Caco-2 (cell line): ENCODE measurements around the gene KIAA0408. TPM values are rescaled to one million over a fixed set of nuclear protein-coding genes. Genes with fewer than 3 reads are reported as not detected.

Experiments
- BruUV-seq: library from RNA; stranded (reverse); fragments of 400-500 nt; replicated peaks from 2 replicates; lab custom pipeline; 2021; lab: Mats Ljungman, UMichigan
- CTCF ChIA-PET: fragments of 300-600 bp; sonication (Branson Sonifier 250); formaldehyde crosslinking; loops from one replicate; lab custom pipeline; 2022; ENCODE audit warnings: antibody characterized with exemption; lab: Charles Lee
- POLR2A ChIA-PET: fragments of 300-600 bp; sonication (Branson Sonifier 250); formaldehyde crosslinking; loops from one replicate; lab custom pipeline; 2022; ENCODE audit warnings: antibody characterized with exemption; lab: Charles Lee
- DNase-seq, 2 experiments: peaks; one replicate each; pipeline versions ENCODE4 v3.0.0 to v3.0.0-alpha.2; 2020 to 2022
- H3K27me3 ChIP-seq: replicated peaks from 2 replicates; pipeline ENCODE4 v1.6.0; 2011; ENCODE audit warnings: low read length; ENCODE audit not compliant: control insufficient read depth, insufficient read depth
- H3K36me3 ChIP-seq: 2 replicates; pipeline ENCODE4 v1.5.1; 2011; ENCODE audit warnings: low read length; ENCODE audit not compliant: control insufficient read depth, insufficient read depth
- H3K4me1 ChIP-seq: fragments of 250-450 bp; sonication (Bioruptor Pico); 2 replicates; pipeline ENCODE4 v1.5.1; 2020; ENCODE audit warnings: mild to moderate bottlenecking
- H3K4me3 ChIP-seq: 2 replicates; pipeline ENCODE4 v1.5.1; 2011; ENCODE audit warnings: low read depth, mild to moderate bottlenecking, control low read depth, low read length
- H3K9me3 ChIP-seq: fragments of 250-450 bp; sonication (Bioruptor Pico); 2 replicates; pipeline ENCODE4 v1.5.1; 2020; ENCODE audit warnings: mild to moderate bottlenecking, moderate library complexity
- H3K27ac Mint-ChIP-seq: one replicate; pipeline ENCODE4 v1.8.0; 2022; ENCODE audit warnings: mixed read lengths; ENCODE audit not compliant: unreplicated experiment
- H3K27me3 Mint-ChIP-seq: one replicate; pipeline ENCODE4 v1.8.0; 2022; ENCODE audit warnings: mixed read lengths; ENCODE audit not compliant: insufficient read depth, unreplicated experiment
- H3K36me3 Mint-ChIP-seq: one replicate; pipeline ENCODE4 v1.8.0; 2022; ENCODE audit warnings: mild to moderate bottlenecking, mixed read lengths; ENCODE audit not compliant: insufficient read depth, unreplicated experiment
- H3K4me1 Mint-ChIP-seq: one replicate; pipeline ENCODE4 v1.8.0; 2022; ENCODE audit warnings: low read depth, mixed read lengths; ENCODE audit not compliant: unreplicated experiment
- H3K4me3 Mint-ChIP-seq: one replicate; pipeline ENCODE4 v1.8.0; 2022; ENCODE audit warnings: mild to moderate bottlenecking, moderate library complexity, mixed read lengths; ENCODE audit not compliant: unreplicated experiment
- H3K9me3 Mint-ChIP-seq: one replicate; pipeline ENCODE4 v1.8.0; 2022; ENCODE audit warnings: mixed read lengths; ENCODE audit not compliant: unreplicated experiment
- CTCF ChIP-seq, 2 experiments: fragments of 200-600 bp in 1 of 2; IDR thresholded peaks; 1 replicate in 1 of 2; 2 replicates in 1 of 2; pipeline versions ENCODE4 v1.5.1 to v1.8.0; 2011 to 2022; ENCODE audit warnings: antibody characterized with exemption in 1 of 2, control low read depth in 1 of 2, inconsistent platforms in 1 of 2, low read depth in 1 of 2, low read length in 1 of 2, mild to moderate bottlenecking in 1 of 2, moderate library complexity in 1 of 2; ENCODE audit not compliant: insufficient read depth in 1 of 2, severe bottlenecking in 1 of 2, unreplicated experiment in 1 of 2
- intact Hi-C: fragments of 100-400 bp; cut with micrococcal nuclease; formaldehyde crosslinking; loops from one replicate; pipeline ENCODE4 v1.10.0; 2022; ENCODE audit not compliant: unreplicated experiment
- total RNA-seq: library from RNA; stranded (reverse); gene quantifications from 2 replicates; pipeline ENCODE4 v1.2.3, GENCODE V29; 2022

Gene KIAA0408
- total RNA-seq, 1 experiment from 2014 or later: not detected

- Histone ChIP-seq H3K36me3 (no peaks in the 10 kb centered on the region), H3K4me3 (no peak overlapping the region), H3K4me1 (no peaks in the 10 kb centered on the region), H3K9me3 (no peaks in the 10 kb centered on the region), H3K27me3 (no peaks in the 10 kb centered on the region)
- no peak overlapping the region for H3K4me3 Mint-ChIP-seq
- ChIA-PET CTCF (no interaction called here), POLR2A (no interaction called here)
- H3K27me3 Mint-ChIP-seq: peaks cover 6% of the 10 kb centered on the region
- H3K27ac Mint-ChIP-seq: no peak overlapping the region
- BruUV-seq: no TSS peak
- intact Hi-C loops: no loop called here
- no peaks in the 10 kb centered on the region for H3K9me3 Mint-ChIP-seq
- no peak for TF ChIP-seq CTCF (IDR thresholded peaks at IDR 0.05; ENCODE audit: insufficient read depth in 1 of 2, low read depth in 1 of 2, low read length in 1 of 2, severe bottlenecking in 1 of 2, unreplicated experiment in 1 of 2)
- H3K36me3 Mint-ChIP-seq: no peaks in the 10 kb centered on the region
- no peak for DNase-seq
- H3K4me1 Mint-ChIP-seq: no peaks in the 10 kb centered on the region
Observed at GRCh38 chr6:127458817-127459216, 372 bp downstream of the KIAA0408 start.

GRCh38 chr6:127458222-127458621, 967 bp downstream of the KIAA0408 start:
- TF ChIP-seq CTCF (IDR thresholded peaks at IDR 0.05; ENCODE audit: insufficient read depth in 1 of 2, low read depth in 1 of 2, low read length in 1 of 2, severe bottlenecking in 1 of 2, unreplicated experiment in 1 of 2): no peak

GRCh38 chr6:127457456-127458064, 1.6 kb downstream of the KIAA0408 start:
- no peak overlapping the region for H3K4me3 ChIP-seq
- intact Hi-C loops: no loop called here
- H3K27me3 ChIP-seq: no peaks in the 10 kb centered on the region
- CTCF ChIA-PET: no interaction called here
- Mint-ChIP-seq H3K9me3 (no peaks in the 10 kb centered on the region), H3K4me1 (no peaks in the 10 kb centered on the region), H3K36me3 (no peaks in the 10 kb centered on the region), H3K27me3 (peaks cover 7% of the 10 kb centered on the region), H3K27ac (no peak overlapping the region), H3K4me3 (no peak overlapping the region)
- POLR2A ChIA-PET: no interaction called here
- DNase-seq: no peak
- BruUV-seq: no TSS peak
- no peaks in the 10 kb centered on the region for H3K36me3 ChIP-seq
- no peak for TF ChIP-seq CTCF (IDR thresholded peaks at IDR 0.05; ENCODE audit: insufficient read depth in 1 of 2, low read depth in 1 of 2, low read length in 1 of 2, severe bottlenecking in 1 of 2, unreplicated experiment in 1 of 2)
- no peaks in the 10 kb centered on the region for H3K4me1 ChIP-seq
- H3K9me3 ChIP-seq: no peaks in the 10 kb centered on the region

More at GRCh38 chr6:127458222-127458621, 967 bp downstream of the KIAA0408 start:
- no peak overlapping the region for H3K27ac Mint-ChIP-seq
- H3K36me3 Mint-ChIP-seq: no peaks in the 10 kb centered on the region
- H3K4me3 Mint-ChIP-seq: no peak overlapping the region
- DNase-seq: no peak
- H3K4me3 ChIP-seq: no peak overlapping the region
- no peaks in the 10 kb centered on the region for H3K9me3 ChIP-seq
- POLR2A ChIA-PET: no interaction called here
- no peaks in the 10 kb centered on the region for H3K4me1 ChIP-seq
- H3K27me3 Mint-ChIP-seq: peaks cover 7% of the 10 kb centered on the region
- H3K27me3 ChIP-seq: no peaks in the 10 kb centered on the region
- no peaks in the 10 kb centered on the region for H3K4me1 Mint-ChIP-seq
- intact Hi-C loops: no loop called here
- H3K9me3 Mint-ChIP-seq: no peaks in the 10 kb centered on the region
- no peaks in the 10 kb centered on the region for H3K36me3 ChIP-seq
- no TSS peak for BruUV-seq
- CTCF ChIA-PET: no interaction called here
